B cell (primary cell): Measurements from ENCODE around the gene LMLN.

Experiments used
- EZH2 ChIP-seq: IDR thresholded peaks from 2 replicates; pipeline ENCODE4 v1.6.1; 2012; ENCODE audit warnings: borderline replicate concordance, low read depth, mild to moderate bottlenecking, moderate library complexity, low read length; ENCODE audit not compliant: insufficient read depth, poor library complexity, severe bottlenecking
- TF ChIP-seq, protein P1 (sequence below): fragments of 200-600 bp; IDR thresholded peaks from one replicate; pipeline ENCODE4 v1.8.0; 2022; ENCODE audit warnings: antibody characterized with exemption, mild to moderate bottlenecking

- TF ChIP-seq, protein P1, sequence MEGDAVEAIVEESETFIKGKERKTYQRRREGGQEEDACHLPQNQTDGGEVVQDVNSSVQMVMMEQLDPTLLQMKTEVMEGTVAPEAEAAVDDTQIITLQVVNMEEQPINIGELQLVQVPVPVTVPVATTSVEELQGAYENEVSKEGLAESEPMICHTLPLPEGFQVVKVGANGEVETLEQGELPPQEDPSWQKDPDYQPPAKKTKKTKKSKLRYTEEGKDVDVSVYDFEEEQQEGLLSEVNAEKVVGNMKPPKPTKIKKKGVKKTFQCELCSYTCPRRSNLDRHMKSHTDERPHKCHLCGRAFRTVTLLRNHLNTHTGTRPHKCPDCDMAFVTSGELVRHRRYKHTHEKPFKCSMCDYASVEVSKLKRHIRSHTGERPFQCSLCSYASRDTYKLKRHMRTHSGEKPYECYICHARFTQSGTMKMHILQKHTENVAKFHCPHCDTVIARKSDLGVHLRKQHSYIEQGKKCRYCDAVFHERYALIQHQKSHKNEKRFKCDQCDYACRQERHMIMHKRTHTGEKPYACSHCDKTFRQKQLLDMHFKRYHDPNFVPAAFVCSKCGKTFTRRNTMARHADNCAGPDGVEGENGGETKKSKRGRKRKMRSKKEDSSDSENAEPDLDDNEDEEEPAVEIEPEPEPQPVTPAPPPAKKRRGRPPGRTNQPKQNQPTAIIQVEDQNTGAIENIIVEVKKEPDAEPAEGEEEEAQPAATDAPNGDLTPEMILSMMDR = no peak
- TF ChIP-seq EZH2 = no peak
Observed at GRCh38 chr3:197970588-197970987, 10.6 kb downstream of the LMLN start.
